H1 (cell line): ENCODE results near the gene TLX1. TPM values are rescaled to one million over a fixed set of nuclear protein-coding genes. Genes with fewer than 3 reads are reported as not detected.

Experiments used
- CTCF ChIA-PET: fragments of 300-600 bp; sonication (Branson Sonifier 250); formaldehyde crosslinking; loops from one replicate; lab custom pipeline; 2021; ENCODE audit not compliant: partially characterized antibody; lab: Charles Lee
- POLR2A ChIA-PET: fragments of 300-600 bp; sonication (Branson Sonifier 250); formaldehyde crosslinking; loops from one replicate; lab custom pipeline; 2021; ENCODE audit warnings: inconsistent platforms; ENCODE audit not compliant: partially characterized antibody; lab: Charles Lee
- DNase-seq, 2 experiments: peaks; one replicate each; pipeline versions ENCODE4 v3.0.0 to v3.0.0-alpha.2; 2010 to 2022; ENCODE audit warnings: low spot score in 2 of 2, low read depth in 1 of 2, mixed read lengths in 1 of 2
- FAIRE-seq: peaks from 2 replicates; lab custom pipeline; 2011; peaks lifted over from hg19 to GRCh38; lab: Jason Lieb, UNC
- H2AFZ ChIP-seq: 2 replicates; pipeline ENCODE4 v1.8.1; 2012; ENCODE audit warnings: low read length, inconsistent platforms
- H2AK5ac ChIP-seq: 2 replicates; pipeline ENCODE4 v1.6.1; 2013; ENCODE audit warnings: low read depth, low read length
- H2BK120ac ChIP-seq: replicated peaks from 2 replicates; pipeline ENCODE3; 2013; ENCODE audit warnings: low read depth, low read length, inconsistent platforms
- H2BK12ac ChIP-seq: 2 replicates; pipeline ENCODE4 v1.6.1; 2013; ENCODE audit warnings: low read depth, low read length
- H2BK15ac ChIP-seq: 2 replicates; pipeline ENCODE4 v1.6.1; 2013; ENCODE audit warnings: low read length
- H2BK20ac ChIP-seq: 2 replicates; pipeline ENCODE4 v1.6.1; 2013; ENCODE audit warnings: low read length
- H2BK5ac ChIP-seq: 2 replicates; pipeline ENCODE4 v1.6.1; 2013; ENCODE audit warnings: low read depth, low read length
- H3K14ac ChIP-seq: 2 replicates; pipeline ENCODE4 v1.6.1; 2013; ENCODE audit warnings: inconsistent platforms; ENCODE audit not compliant: insufficient read length
- H3K18ac ChIP-seq: 2 replicates; pipeline ENCODE4 v1.6.1; 2013; ENCODE audit warnings: low read length; ENCODE audit errors: extremely low read depth
- H3K23ac ChIP-seq: 2 replicates; pipeline ENCODE4 v1.6.1; 2013; ENCODE audit warnings: inconsistent platforms; ENCODE audit not compliant: insufficient read length
- H3K23me2 ChIP-seq: 2 replicates; pipeline ENCODE4 v1.6.1; 2013; ENCODE audit warnings: low read depth, low read length
- H3K27ac ChIP-seq: 2 replicates; pipeline ENCODE4 v1.6.1; 2011; ENCODE audit warnings: low read depth, low read length, inconsistent platforms
- H3K27me3 ChIP-seq, 4 experiments: replicated peaks in 1 of 4; 1 replicate in 1 of 4; 2 replicates in 3 of 4; pipeline versions ENCODE4 v1.6.1 to v1.8.1; 2011 to 2013; ENCODE audit warnings: low read length in 3 of 4, mild to moderate bottlenecking in 3 of 4, inconsistent platforms in 2 of 4, mixed read lengths in 2 of 4, moderate library complexity in 1 of 4; ENCODE audit not compliant: control insufficient read depth in 3 of 4, insufficient read depth in 3 of 4; ENCODE audit errors: extremely low read depth in 1 of 4
- H3K36me3 ChIP-seq, 4 experiments: 2 replicates each; pipeline versions ENCODE4 v1.6.1 to v1.8.1; 2011 to 2013; ENCODE audit warnings: mild to moderate bottlenecking in 4 of 4, low read length in 3 of 4, moderate library complexity in 2 of 4, control low read depth in 1 of 4, inconsistent platforms in 1 of 4; ENCODE audit not compliant: insufficient read depth in 4 of 4, control insufficient read depth in 2 of 4
- H3K4ac ChIP-seq: replicated peaks from 2 replicates; pipeline ENCODE3; 2013; ENCODE audit warnings: low read length, low read depth, mixed read lengths, inconsistent platforms; ENCODE audit not compliant: insufficient read length
- H3K4me1 ChIP-seq, 4 experiments: replicated peaks in 1 of 4; 1 replicate in 1 of 4; 2 replicates in 3 of 4; pipeline versions ENCODE4 v1.6.1 to v1.8.1; 2011 to 2013; ENCODE audit warnings: low read length in 3 of 4, inconsistent platforms in 2 of 4, mixed read lengths in 1 of 4; ENCODE audit not compliant: insufficient read depth in 4 of 4, control insufficient read depth in 3 of 4
- H3K4me2 ChIP-seq, 2 experiments: 2 replicates each; pipeline versions ENCODE4 v1.6.1 to v1.8.1; 2011 to 2013; ENCODE audit warnings: low read depth in 2 of 2, low read length in 2 of 2, control low read depth in 1 of 2, inconsistent platforms in 1 of 2, mild to moderate bottlenecking in 1 of 2; ENCODE audit not compliant: insufficient read depth in 1 of 2
- H3K4me3 ChIP-seq, 4 experiments: fragments of 200-600, 300-600 bp in 1 of 4; sonication (generic), shearing (Covaris generic), sonication (Bioruptor Twin) in 1 of 4; 2 replicates each; pipeline versions ENCODE4 v1.5.1 to v1.8.1; 2011 to 2016; ENCODE audit warnings: low read length in 4 of 4, low read depth in 3 of 4, control low read depth in 2 of 4, inconsistent platforms in 2 of 4, mild to moderate bottlenecking in 2 of 4, mixed read lengths in 1 of 4, moderate library complexity in 1 of 4; ENCODE audit not compliant: insufficient read depth in 2 of 4; ENCODE audit errors: extremely low read depth in 1 of 4
- H3K56ac ChIP-seq: replicated peaks from 2 replicates; pipeline ENCODE3; 2013; ENCODE audit warnings: low read depth, mild to moderate bottlenecking, mixed read lengths, low read length, inconsistent platforms; ENCODE audit not compliant: insufficient read length
- H3K79me1 ChIP-seq: 2 replicates; pipeline ENCODE4 v1.6.1; 2013; ENCODE audit warnings: low read depth, low read length, control low read depth
- H3K79me2 ChIP-seq, 2 experiments: 2 replicates each; pipeline versions ENCODE4 v1.6.1 to v1.8.1; 2012 to 2013; ENCODE audit warnings: low read length in 2 of 2, mild to moderate bottlenecking in 2 of 2, inconsistent platforms in 1 of 2; ENCODE audit not compliant: insufficient read depth in 2 of 2, control insufficient read depth in 1 of 2
- H3K9ac ChIP-seq, 4 experiments: replicated peaks in 1 of 4; 1 replicate in 1 of 4; 2 replicates in 3 of 4; pipeline versions ENCODE4 v1.6.1 to v1.8.1; 2011 to 2013; ENCODE audit warnings: low read depth in 3 of 4, low read length in 3 of 4, control low read depth in 2 of 4, mild to moderate bottlenecking in 2 of 4, moderate library complexity in 2 of 4, inconsistent platforms in 1 of 4; ENCODE audit errors: extremely low read depth in 1 of 4
- H3K9me3 ChIP-seq, 2 experiments: 2 replicates each; pipeline versions ENCODE4 v1.6.1 to v1.8.1; 2012 to 2013; ENCODE audit warnings: mild to moderate bottlenecking in 2 of 2, moderate library complexity in 2 of 2, control low read depth in 1 of 2, inconsistent platforms in 1 of 2, low read depth in 1 of 2, low read length in 1 of 2, mixed read lengths in 1 of 2; ENCODE audit not compliant: insufficient read depth in 2 of 2
- H4K20me1 ChIP-seq, 2 experiments: replicated peaks in 1 of 2; 2 replicates each; pipeline versions ENCODE3 to v1.8.1; 2011 to 2013; ENCODE audit warnings: inconsistent platforms in 2 of 2, low read length in 2 of 2, mild to moderate bottlenecking in 1 of 2; ENCODE audit not compliant: insufficient read depth in 2 of 2, control insufficient read depth in 1 of 2
- H4K5ac ChIP-seq: 2 replicates; pipeline ENCODE4 v1.6.1; 2013; ENCODE audit warnings: low read length, low read depth, mixed read lengths, inconsistent platforms; ENCODE audit not compliant: insufficient read length
- H4K8ac ChIP-seq: 2 replicates; pipeline ENCODE4 v1.8.0; 2013; ENCODE audit warnings: mild to moderate bottlenecking, moderate library complexity, low read length, inconsistent platforms; ENCODE audit not compliant: insufficient read depth; ENCODE audit errors: extremely low read depth
- H4K91ac ChIP-seq: replicated peaks from 2 replicates; pipeline ENCODE3; 2013; ENCODE audit warnings: low read length, mixed read lengths, inconsistent platforms; ENCODE audit not compliant: insufficient read length
- ASH2L ChIP-seq: fragments of 200-600, 300-600 bp; sonication (generic); IDR thresholded peaks from one replicate; pipeline ENCODE4 v1.7.1; 2017; ENCODE audit warnings: low read length
- EGR1 ChIP-seq: IDR thresholded peaks from 2 replicates; pipeline ENCODE4 v1.6.1; 2011; ENCODE audit warnings: low read depth, low read length, borderline replicate concordance
- KDM1A ChIP-seq: fragments of 200-600, 300-600 bp; sonication (generic); IDR thresholded peaks from 2 replicates; pipeline ENCODE4 v1.7.1; 2016; ENCODE audit warnings: mild to moderate bottlenecking, low read length, borderline replicate concordance
- POLR2A ChIP-seq, 2 experiments: IDR thresholded peaks; 1 replicate in 1 of 2; 2 replicates in 1 of 2; pipeline ENCODE4 v1.6.1; 2011; ENCODE audit warnings: low read depth in 2 of 2, low read length in 2 of 2, mild to moderate bottlenecking in 2 of 2; ENCODE audit errors: control extremely low read depth in 1 of 2
- SIN3A ChIP-seq, 2 experiments: IDR thresholded peaks in 1 of 2; conservative IDR thresholded peaks in 1 of 2; 2 replicates each; pipeline ENCODE4 v1.6.1; 2011 to 2012; ENCODE audit warnings: low read length in 2 of 2, improper control_type of control experiment in 1 of 2, low read depth in 1 of 2, mild to moderate bottlenecking in 1 of 2
- WGBS, 2 experiments: shearing (Covaris generic) in 1 of 2; methylation state at CpG; one replicate each; pipeline versions ENCODE4 v1.1.6 to v1.1.7; 2013 to 2015; ENCODE audit warnings: low lambda C conversion rate in 2 of 2, mixed read lengths in 2 of 2, inconsistent platforms in 1 of 2, low coverage in 1 of 2, missing lambda C conversion rate in 1 of 2; ENCODE audit not compliant: insufficient replicate concordance in 2 of 2, insufficient coverage in 1 of 2, insufficient read length in 1 of 2; ENCODE audit errors: extremely low coverage in 1 of 2, missing lambda C conversion rate in 1 of 2; 5-methylcytosine and 5-hydroxymethylcytosine counted together
- polyA plus RNA-seq, 7 experiments: library from polyadenylated mRNA; depleted of rRNA in 3 of 7; stranded (reverse) in 5 of 7; unstranded in 2 of 7; fragments of >200 nt in 5 of 7; fragments of 200-250 nt in 2 of 7; gene quantifications; 1 replicate in 5 of 7; 2 replicates in 1 of 7; 4 replicates in 1 of 7; pipeline versions ENCODE4 v1.2.1 to v1.2.3, GENCODE V29; 2011 to 2013; ENCODE audit warnings: missing spikeins in 2 of 7, mixed read lengths in 2 of 7
- total RNA-seq: library from RNA; stranded (reverse); fragmentation: NEBNext Ultra II Directional; extraction: Animal tissue kit (Norgen Biotek cat#: 25700); gene quantifications from 2 replicates; pipeline ENCODE4 v1.2.1, GENCODE V29; 2021

Gene TLX1
- total and polyA plus RNA-seq, 2 of the 8 experiments (the other 6 are each of a cell fraction or from before 2014, with no cell fraction given), result not detected

DNA sequence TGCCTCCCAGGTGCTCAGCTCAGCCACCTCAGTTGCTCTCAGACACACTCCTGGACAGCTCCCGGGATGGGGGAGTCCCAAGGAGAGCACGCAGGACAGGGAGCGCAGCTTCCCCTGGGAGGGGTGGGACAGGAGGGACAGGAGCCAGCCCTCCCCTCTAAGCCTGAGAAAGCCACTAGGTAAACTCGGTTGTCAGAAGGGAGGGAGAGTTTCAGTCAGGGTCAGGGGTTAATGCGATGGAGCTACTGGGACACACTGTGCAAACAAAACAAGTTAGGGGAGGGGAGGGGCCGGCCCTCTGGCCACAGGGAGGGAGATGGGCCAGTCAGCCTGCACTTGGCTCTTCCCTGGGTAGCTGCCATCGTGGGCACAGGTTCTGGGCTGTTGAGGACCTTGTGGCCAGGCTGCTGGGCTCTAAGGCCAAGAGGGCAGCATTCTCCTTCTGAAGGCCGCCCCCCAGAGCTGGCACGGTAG lies 38.2 kb upstream of the TLX1 start:
- no peak overlapping the region for H4K8ac ChIP-seq
- no peaks in the 10 kb centered on the region for H3K36me3 ChIP-seq
- no peaks in the 10 kb centered on the region for H3K79me2 ChIP-seq
- H3K79me1 ChIP-seq, result no peaks in the 10 kb centered on the region
- H2AK5ac ChIP-seq, result no peak overlapping the region
- H3K4ac ChIP-seq, result no peak overlapping the region
- no peak overlapping the region for H3K14ac ChIP-seq
- H4K20me1 ChIP-seq, result no peaks in the 10 kb centered on the region
- no peak overlapping the region for H2BK5ac ChIP-seq
- H3K9ac ChIP-seq, result no peak overlapping the region; a peak in 1 of 7 replicates
- H2BK120ac ChIP-seq, result no peak overlapping the region
- H3K27ac ChIP-seq, result no peak overlapping the region
- TF ChIP-seq SIN3A (conservative IDR thresholded peaks at IDR 0.05 in 1 of 2, IDR thresholded peaks at IDR 0.05 in 1 of 2; ENCODE audit: low read depth in 1 of 2, low read length in 2 of 2) (no peak), KDM1A (no peak), ASH2L (no peak), EGR1 (no peak), POLR2A (IDR thresholded peaks at IDR 0.05; ENCODE audit: control extremely low read depth in 1 of 2, low read depth in 2 of 2, low read length in 2 of 2) (no peak)
- H4K5ac ChIP-seq, result no peak overlapping the region
- H2BK15ac ChIP-seq, result no peak overlapping the region
- peak overlapping the region; percentile 39; the same call in 1 of the 2 replicates for H2BK12ac ChIP-seq
- peaks cover 0 to 12% (median 2%) of the 10 kb centered on the region in 4 experiments; a peak in 3 of 7 replicates for H3K27me3 ChIP-seq
- H2BK20ac ChIP-seq, result no peak overlapping the region
- CTCF ChIA-PET, result interaction anchor here (1.0 to 59.5 kb wide), 14 partner anchors 10 to 421 kb away, joined by 3 to 2176 read pairs (median 9); partner anchors contain the start of genes KAZALD1, PDZD7 and SFXN3
- peak overlapping the region; percentile 32; the same call in 1 of the 2 replicates for H3K18ac ChIP-seq
- DNase-seq (no peak), FAIRE-seq (no peak)
- POLR2A ChIA-PET, result interaction anchor here (1.2 to 1.8 kb wide), 2 partner anchors 21 to 49 kb away, joined by 4 to 6 read pairs; no protein-coding TSS in a partner anchor
- H4K91ac ChIP-seq, result no peak overlapping the region
- no peak overlapping the region for H3K56ac ChIP-seq
- WGBS, 2 experiments, result 79% methylated on average over 7 of the region's 9 CpGs; no CpG with 5 or more reads in 1 of the 2 experiments
- no peaks in the 10 kb centered on the region for H3K9me3 ChIP-seq
- no peak overlapping the region for H3K4me3 ChIP-seq
- no peak overlapping the region for H2AFZ ChIP-seq
- H3K23me2 ChIP-seq, result peaks cover 2% of the 10 kb centered on the region; the same call in 1 of the 2 replicates
- H3K23ac ChIP-seq, result no peak overlapping the region
- H3K4me1 ChIP-seq, result peaks cover 3 to 15% (median 8%) of the 10 kb centered on the region in 4 experiments; a peak in 5 of 7 replicates
- H3K4me2 ChIP-seq, result no peak overlapping the region; a peak in 1 of 4 replicates
